Endothelial cell of umbilical vein (primary cell): ENCODE data around the gene ITPRIPL2. TPM values are rescaled to one million over a fixed set of nuclear protein-coding genes. Genes with fewer than 3 reads are reported as not detected.
A peak's percentile ranks its signal among the peaks of the same experiment; 100 is the strongest.

ENCODE experiments used
- BruUV-seq: library from RNA; stranded (reverse); fragments of 400-500 nt; replicated peaks from 2 replicates; lab custom pipeline; 2021; lab: Mats Ljungman, UMichigan
- CTCF ChIA-PET: fragments of 300-600, 350-600 bp; sonication (Branson Sonifier 250); formaldehyde crosslinking; loops from one replicate; lab custom pipeline; 2021; ENCODE audit warnings: antibody characterized with exemption, inconsistent platforms; lab: Charles Lee
- POLR2A ChIA-PET: fragments of 300-600, 350-600 bp; sonication (Branson Sonifier 250); formaldehyde crosslinking; loops from one replicate; lab custom pipeline; 2021; ENCODE audit warnings: antibody characterized with exemption, inconsistent platforms; lab: Charles Lee
- DNase-seq: peaks from one replicate; pipeline ENCODE4 v3.0.0-alpha.2; 2011; ENCODE audit warnings: low read depth, low spot score
- FAIRE-seq: peaks from 2 replicates; lab custom pipeline; 2011; peaks lifted over from hg19 to GRCh38; lab: Jason Lieb, UNC
- H2AFZ ChIP-seq: 2 replicates; pipeline ENCODE4 v1.6.0; 2012; ENCODE audit warnings: low read depth, low read length, control low read depth, inconsistent platforms
- H3K27ac ChIP-seq: 2 replicates; pipeline ENCODE4 v1.5.1; 2011; ENCODE audit warnings: low read depth, mild to moderate bottlenecking, control low read depth, low read length, moderate library complexity; ENCODE audit not compliant: insufficient read depth
- H3K27me3 ChIP-seq, 2 experiments: 2 replicates each; pipeline versions ENCODE4 v1.6.0 to v1.6.1; 2011; ENCODE audit warnings: low read length in 2 of 2, mixed read lengths in 1 of 2; ENCODE audit not compliant: control insufficient read depth in 2 of 2, insufficient read depth in 2 of 2
- H3K36me3 ChIP-seq, 2 experiments: 2 replicates in 1 of 2; 3 replicates in 1 of 2; pipeline ENCODE4 v1.5.1; 2011; ENCODE audit warnings: low read length in 2 of 2, mild to moderate bottlenecking in 1 of 2, moderate library complexity in 1 of 2; ENCODE audit not compliant: control insufficient read depth in 2 of 2, insufficient read depth in 2 of 2; ENCODE audit errors: extremely low read depth in 1 of 2
- H3K4me1 ChIP-seq: 3 replicates; pipeline ENCODE4 v1.5.1; 2011; ENCODE audit warnings: mild to moderate bottlenecking, low read length; ENCODE audit not compliant: control insufficient read depth, insufficient read depth; ENCODE audit errors: extremely low read depth
- H3K4me2 ChIP-seq: 2 replicates; pipeline ENCODE4 v1.6.1; 2011; ENCODE audit warnings: low read length, control low read depth, mixed read lengths; ENCODE audit not compliant: insufficient read depth
- H3K4me3 ChIP-seq, 3 experiments: fragments of 200-600 bp in 1 of 3; sonication (generic), shearing (Covaris generic) in 1 of 3; replicated peaks in 1 of 3; 2 replicates each; pipeline ENCODE4 v1.5.1; 2011 to 2016; ENCODE audit warnings: control low read depth in 3 of 3, low read length in 3 of 3, mild to moderate bottlenecking in 2 of 3, inconsistent platforms in 1 of 3, low read depth in 1 of 3, moderate library complexity in 1 of 3; ENCODE audit not compliant: insufficient read depth in 1 of 3
- H3K79me2 ChIP-seq: 2 replicates; pipeline ENCODE4 v1.6.0; 2012; ENCODE audit warnings: low read length, inconsistent platforms; ENCODE audit not compliant: control insufficient read depth, insufficient read depth
- H3K9ac ChIP-seq: replicated peaks from 2 replicates; pipeline ENCODE3; 2011; ENCODE audit warnings: low read length, control low read depth; ENCODE audit not compliant: insufficient read depth; ENCODE audit errors: extremely low read depth
- H3K9me1 ChIP-seq: replicated peaks from 3 replicates; pipeline ENCODE4 v1.6.0; 2011; ENCODE audit warnings: mild to moderate bottlenecking, low read length; ENCODE audit not compliant: control insufficient read depth, insufficient read depth; ENCODE audit errors: extremely low read depth
- H3K9me3 ChIP-seq: replicated peaks from 2 replicates; pipeline ENCODE4 v1.5.1; 2012; ENCODE audit warnings: low read length, inconsistent platforms; ENCODE audit not compliant: control insufficient read depth, insufficient read depth
- H4K20me1 ChIP-seq: replicated peaks from 2 replicates; pipeline ENCODE3; 2011; ENCODE audit warnings: mild to moderate bottlenecking, low read length; ENCODE audit not compliant: control insufficient read depth, insufficient read depth; ENCODE audit errors: extremely low read depth
- GATA2 ChIP-seq: IDR thresholded peaks from 2 replicates; pipeline ENCODE4 v1.7.0; 2011; ENCODE audit warnings: low read depth, mild to moderate bottlenecking, moderate library complexity, mixed read lengths, low read length; ENCODE audit not compliant: insufficient read length, insufficient read depth
- JUN ChIP-seq: IDR thresholded peaks from 2 replicates; pipeline ENCODE4 v1.6.1; 2011; ENCODE audit warnings: borderline replicate concordance, low read depth; ENCODE audit not compliant: insufficient read length, insufficient read depth
- MYC ChIP-seq: IDR thresholded peaks from one replicate; pipeline ENCODE4 v1.6.1; 2011; ENCODE audit warnings: mild to moderate bottlenecking, low read depth, low read length
- POLR2A ChIP-seq: IDR thresholded peaks from 2 replicates; pipeline ENCODE4 v1.6.1; 2012; ENCODE audit warnings: low read depth, mild to moderate bottlenecking, control low read depth, low read length
- POLR2AphosphoS5 ChIP-seq: IDR thresholded peaks from 2 replicates; pipeline ENCODE4 v1.6.1; 2012; ENCODE audit warnings: low read depth, mild to moderate bottlenecking, control low read depth, low read length, moderate library complexity; ENCODE audit not compliant: insufficient read depth
- dilution Hi-C: fragments of 300-500 bp; cut with MboI; formaldehyde crosslinking; loops from one replicate; pipeline ENCODE4 v1.15.0; 2019; ENCODE audit warnings: low sequenced_read_pairs; ENCODE audit not compliant: extremely low pct_ligation_motif_present
- intact Hi-C: fragments of 100-400 bp; cut with micrococcal nuclease; formaldehyde crosslinking; loops from one replicate; pipeline ENCODE4 v1.10.0; 2022
- polyA plus RNA-seq, 4 experiments: library from polyadenylated mRNA; depleted of rRNA in 3 of 4; stranded (reverse) in 3 of 4; unstranded in 1 of 4; fragments of >200 nt; gene quantifications; 2 replicates each; pipeline versions ENCODE4 v1.2.1 to v1.2.3, GENCODE V29; 2011 to 2012; ENCODE audit warnings: missing spikeins in 1 of 4
- total RNA-seq: library from RNA; stranded (reverse); gene quantifications from 2 replicates; pipeline ENCODE4 v1.2.3, GENCODE V29; 2021
- TF ChIP-seq, protein P1 (sequence below): IDR thresholded peaks from 2 replicates; pipeline ENCODE4 v1.6.1; 2011; ENCODE audit not compliant: insufficient read depth, insufficient read length
- TF ChIP-seq, protein P2 (sequence below), 2 donors: IDR thresholded peaks; 1 replicate in 1 of 2; 2 replicates in 1 of 2; pipeline ENCODE4 v1.5.1; 2011; ENCODE audit warnings: low read length in 2 of 2, mild to moderate bottlenecking in 2 of 2, moderate library complexity in 2 of 2, control low read depth in 1 of 2, inconsistent platforms in 1 of 2, low read depth in 1 of 2; ENCODE audit not compliant: insufficient read depth in 1 of 2; ENCODE audit errors: extremely low read depth in 1 of 2

ITPRIPL2 gene
- total and polyA plus RNA-seq, 2 donors (not counting 3 experiments of a cell fraction or from before 2014, with no cell fraction given) = 10.9 to 40.8 TPM

DNA sequence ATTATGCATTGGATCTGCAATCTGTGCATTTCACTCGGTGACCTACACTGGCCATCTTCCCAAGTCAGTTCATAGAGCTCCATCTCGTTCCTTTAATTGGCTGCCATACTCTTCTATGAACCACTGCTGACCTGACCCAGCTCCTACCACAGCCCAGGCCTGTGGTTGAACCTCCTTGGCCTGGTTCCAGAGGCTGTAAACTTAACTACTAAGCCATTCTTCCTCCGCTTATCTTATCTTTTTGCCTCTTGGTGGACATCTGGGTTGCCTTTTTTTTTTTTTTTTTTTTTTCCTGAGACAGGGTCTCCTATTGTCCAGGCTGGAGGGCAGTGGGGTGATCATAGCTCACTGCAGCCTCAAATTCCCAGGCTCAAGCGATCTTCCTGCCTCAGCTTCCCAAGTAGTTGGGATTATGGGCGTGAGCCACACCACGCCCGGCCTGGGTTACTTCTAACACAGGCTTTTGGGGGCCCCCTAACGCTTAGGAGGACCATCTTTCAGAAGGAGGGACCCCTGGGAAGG, 28.0 kb upstream of the ITPRIPL2 start:
- Histone ChIP-seq H3K79me2 (no peaks in the 10 kb centered on the region), H3K4me2 (peak overlapping the region; percentile 90), H3K27ac (no peak overlapping the region), H3K27me3 (no peaks in the 10 kb centered on the region), H2AFZ (peak overlapping the region; percentile 97), H3K4me3 (no peak overlapping the region), H3K9ac (no peak overlapping the region), H3K9me1 (no peaks in the 10 kb centered on the region), H3K4me1 (peaks cover 15% of the 10 kb centered on the region), H3K9me3 (no peaks in the 10 kb centered on the region), H4K20me1 (no peaks in the 10 kb centered on the region), H3K36me3 (no peaks in the 10 kb centered on the region)
- DNase-seq = peak; percentile 54
- peak; percentile 78 for FAIRE-seq
- TF ChIP-seq GATA2 (peak; percentile 71), MYC (no peak), JUN (no peak)
- no TSS peak for BruUV-seq
- ChIA-PET POLR2A (interaction anchor here (0.7 to 2.8 kb wide), 4 partner anchors 10 to 417 kb away, joined by 4 to 15 read pairs (median 6); partner anchors contain the start of genes ARL6IP1 and ITPRIPL2), CTCF (interaction anchor here (0.6 to 4.2 kb wide), 32 partner anchors 8 to 498 kb away, joined by 3 to 244 read pairs (median 6); partner anchors contain the start of genes ITPRIPL2 and TMC7)
- dilution Hi-C loops = no loop called here
- intact Hi-C loops = loop anchor here (1.0 to 2.0 kb wide), 9 partner anchors 29 to 417 kb away; partner anchors contain the start of gene TMC7

DNA sequence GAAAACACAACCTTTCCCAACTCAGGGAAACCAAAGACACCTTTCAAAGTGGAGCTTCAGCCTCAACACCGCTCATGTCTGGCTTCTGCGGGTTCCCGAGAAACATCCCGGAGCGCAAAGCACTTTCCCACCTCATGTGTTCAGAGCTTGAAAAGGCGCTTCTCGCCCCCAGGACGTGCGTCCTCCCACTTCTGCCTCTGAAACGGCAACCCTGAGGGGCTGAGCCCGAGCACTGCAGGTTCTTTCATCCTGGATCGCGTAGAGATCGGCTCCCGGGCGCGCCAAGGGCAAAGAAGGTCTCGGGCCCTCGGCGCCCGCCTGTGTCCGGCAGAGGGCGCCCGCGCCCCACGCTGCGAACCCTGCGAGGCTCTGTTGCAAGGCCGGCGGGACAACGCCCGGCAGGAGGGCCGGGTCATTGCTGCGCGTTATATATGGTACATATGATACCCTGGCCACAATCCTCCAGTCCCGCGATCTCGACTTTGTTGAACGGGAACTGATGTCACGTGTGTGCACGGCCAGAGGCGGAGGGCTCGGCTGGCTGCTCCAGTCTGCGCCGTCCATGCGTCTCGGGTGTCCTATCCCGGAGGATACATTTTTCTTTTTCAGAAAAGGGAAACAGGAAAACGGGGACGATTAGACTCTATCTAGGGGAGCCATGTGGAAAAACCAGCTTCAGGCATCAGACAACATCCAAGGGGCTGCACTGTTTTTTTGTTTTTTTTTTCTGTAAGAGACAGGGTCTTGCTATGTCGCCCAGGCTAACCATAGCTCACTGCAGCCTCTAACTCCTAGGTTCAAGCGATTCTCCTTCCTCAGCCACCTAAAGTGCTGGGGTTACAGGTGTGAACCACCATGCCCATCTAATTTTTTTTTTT, 27.2 kb upstream of the ITPRIPL2 start:
- peak overlapping the region; percentile 61 for H3K27ac ChIP-seq
- no peaks in the 10 kb centered on the region for H3K36me3 ChIP-seq
- dilution Hi-C loops = no loop called here
- H3K4me3 ChIP-seq = peak overlapping the region; percentile 34 to 69 (median 41)
- BruUV-seq = TSS peak; percentile 70
- peak overlapping the region; percentile 90 for H3K4me2 ChIP-seq
- peaks cover 15% of the 10 kb centered on the region for H3K4me1 ChIP-seq
- H3K9me3 ChIP-seq = no peaks in the 10 kb centered on the region
- FAIRE-seq = peak; percentile 93
- ChIA-PET POLR2A (interaction anchor here (2.8 kb wide), 1 partner anchor 28 kb away, joined by 15 read pairs; the partner anchor contains the start of gene ITPRIPL2), CTCF (interaction anchor here (0.6 to 4.2 kb wide), 33 partner anchors 8 to 776 kb away, joined by 3 to 244 read pairs (median 6); partner anchors contain the start of genes ITPRIPL2 and TMC7)
- no peaks in the 10 kb centered on the region for H3K9me1 ChIP-seq
- no peak for TF ChIP-seq GATA2
- peak; percentile 85 for TF ChIP-seq POLR2AphosphoS5
- peak; percentile 52 for TF ChIP-seq MYC
- TF ChIP-seq, protein P1, sequence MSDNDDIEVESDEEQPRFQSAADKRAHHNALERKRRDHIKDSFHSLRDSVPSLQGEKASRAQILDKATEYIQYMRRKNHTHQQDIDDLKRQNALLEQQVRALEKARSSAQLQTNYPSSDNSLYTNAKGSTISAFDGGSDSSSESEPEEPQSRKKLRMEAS = peak; percentile 87
- TF ChIP-seq, protein P2, sequence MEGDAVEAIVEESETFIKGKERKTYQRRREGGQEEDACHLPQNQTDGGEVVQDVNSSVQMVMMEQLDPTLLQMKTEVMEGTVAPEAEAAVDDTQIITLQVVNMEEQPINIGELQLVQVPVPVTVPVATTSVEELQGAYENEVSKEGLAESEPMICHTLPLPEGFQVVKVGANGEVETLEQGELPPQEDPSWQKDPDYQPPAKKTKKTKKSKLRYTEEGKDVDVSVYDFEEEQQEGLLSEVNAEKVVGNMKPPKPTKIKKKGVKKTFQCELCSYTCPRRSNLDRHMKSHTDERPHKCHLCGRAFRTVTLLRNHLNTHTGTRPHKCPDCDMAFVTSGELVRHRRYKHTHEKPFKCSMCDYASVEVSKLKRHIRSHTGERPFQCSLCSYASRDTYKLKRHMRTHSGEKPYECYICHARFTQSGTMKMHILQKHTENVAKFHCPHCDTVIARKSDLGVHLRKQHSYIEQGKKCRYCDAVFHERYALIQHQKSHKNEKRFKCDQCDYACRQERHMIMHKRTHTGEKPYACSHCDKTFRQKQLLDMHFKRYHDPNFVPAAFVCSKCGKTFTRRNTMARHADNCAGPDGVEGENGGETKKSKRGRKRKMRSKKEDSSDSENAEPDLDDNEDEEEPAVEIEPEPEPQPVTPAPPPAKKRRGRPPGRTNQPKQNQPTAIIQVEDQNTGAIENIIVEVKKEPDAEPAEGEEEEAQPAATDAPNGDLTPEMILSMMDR (IDR thresholded peaks at IDR 0.05; ENCODE audit: extremely low read depth in 1 of 2, insufficient read depth in 1 of 2, low read depth in 1 of 2, low read length in 2 of 2) = peak; percentile 99
- peak; percentile 94 for TF ChIP-seq POLR2A
- TF ChIP-seq JUN = no peak
- no peaks in the 10 kb centered on the region for H4K20me1 ChIP-seq
- H3K79me2 ChIP-seq = no peaks in the 10 kb centered on the region
- peak overlapping the region; percentile 89 for H3K9ac ChIP-seq
- H3K27me3 ChIP-seq = no peaks in the 10 kb centered on the region
- peak; percentile 95 for DNase-seq
- intact Hi-C loops = loop anchor here (1.0 to 2.0 kb wide), 9 partner anchors 28 to 416 kb away; partner anchors contain the start of gene TMC7
- H2AFZ ChIP-seq = peak overlapping the region; percentile 97
